Body of pancreas (tissue), 4 donors: ENCODE data around the gene TCTN2. TPM values are rescaled to one million over a fixed set of nuclear protein-coding genes. Genes with fewer than 3 reads are reported as not detected.

Experiments used
- ATAC-seq: fragments of 150-250 bp; one replicate; pipeline ENCODE4 v1.9.1; 2016
- DNase-seq, 4 donors: peaks; one replicate each; pipeline ENCODE4 v3.0.0-alpha.2; 2019
- H3K27ac ChIP-seq, 4 donors: fragments of 200-600 bp; sonication (generic); 1 replicate in 3 of 4; 2 replicates in 1 of 4; pipeline versions ENCODE4 v1.5.1 to v1.6.1; 2016 to 2019; ENCODE audit warnings: mild to moderate bottlenecking in 1 of 4, mixed read lengths in 1 of 4, moderate library complexity in 1 of 4
- H3K27me3 ChIP-seq, 2 donors: fragments of 200-600 bp; sonication (generic); one replicate each; pipeline ENCODE4 v1.6.0; 2016; ENCODE audit warnings: mild to moderate bottlenecking in 1 of 2
- H3K36me3 ChIP-seq, 2 donors: fragments of 200-600 bp; sonication (generic); replicated peaks in 1 of 2; 2 replicates each; pipeline ENCODE4 v1.5.1; 2016; ENCODE audit warnings: low read depth in 2 of 2; ENCODE audit not compliant: insufficient read depth in 1 of 2
- H3K4me1 ChIP-seq: fragments of 200-600 bp; sonication (generic); one replicate; pipeline ENCODE4 v1.6.0; 2016
- H3K4me3 ChIP-seq, 2 donors: fragments of 200-600 bp; sonication (generic); 1 replicate in 1 of 2; 2 replicates in 1 of 2; pipeline ENCODE4 v1.5.1; 2016 to 2019
- H3K9me3 ChIP-seq, 3 donors: fragments of 200-600 bp; sonication (generic); 1 replicate in 2 of 3; 2 replicates in 1 of 3; pipeline ENCODE4 v1.5.1; 2016
- POLR2A ChIP-seq, 3 donors: fragments of 450-650 bp; IDR thresholded peaks; one replicate each; pipeline ENCODE4 v1.6.1; 2016; ENCODE audit warnings: antibody characterized with exemption in 3 of 3, mild to moderate bottlenecking in 2 of 3
- WGBS, 2 donors: methylation state at CpG; one replicate each; pipeline ENCODE4 v1.1.5; 2017; 5-methylcytosine and 5-hydroxymethylcytosine counted together
- intact Hi-C: fragments of 100-400 bp; cut with DNase I; formaldehyde crosslinking; loops from one replicate; pipeline ENCODE4 v1.15.1; 2023
- total RNA-seq, 2 donors: library from RNA; depleted of rRNA; stranded (reverse); fragments of >200 nt; gene quantifications; one replicate each; pipeline ENCODE4 v1.1.0, GENCODE V29; 2016
- TF ChIP-seq, protein P1 (sequence below), 7 experiments: fragments of 450-650 bp in 4 of 7; fragments of 200-600 bp in 3 of 7; sonication (generic) in 3 of 7; IDR thresholded peaks; one replicate each; pipeline ENCODE4 v1.5.1; 2016 to 2019; ENCODE audit warnings: antibody characterized with exemption in 7 of 7

The TCTN2 gene
- total RNA-seq, 2 donors from 2014 or later, result 5.3 to 9.9 TPM

GRCh38 chr12:123731596-123731995 is 60.7 kb downstream of the TCTN2 start:
- DNase-seq, result no peak
- WGBS, 2 donors, result 76% methylated on average over 2 of the region's 2 CpGs

GRCh38 chr12:123732251-123732650 is 61.3 kb downstream of the TCTN2 start:
- Histone ChIP-seq H3K27me3 (no peaks in the 10 kb centered on the region), H3K9me3 (no peaks in the 10 kb centered on the region), H3K4me1 (no peaks in the 10 kb centered on the region), H3K36me3 (peaks cover 0 to 24% of the 10 kb centered on the region in 2 donors), H3K4me3 (no peak overlapping the region), H3K27ac (no peak overlapping the region)
- no peak for ATAC-seq
- intact Hi-C loops, result no loop called here
- WGBS, 2 donors, result 90 to 92% methylated on average over 12 of the region's 12 CpGs
- DNase-seq, result no peak
- no peak for TF ChIP-seq POLR2A (IDR thresholded peaks at IDR 0.05)
- TF ChIP-seq, protein P1, sequence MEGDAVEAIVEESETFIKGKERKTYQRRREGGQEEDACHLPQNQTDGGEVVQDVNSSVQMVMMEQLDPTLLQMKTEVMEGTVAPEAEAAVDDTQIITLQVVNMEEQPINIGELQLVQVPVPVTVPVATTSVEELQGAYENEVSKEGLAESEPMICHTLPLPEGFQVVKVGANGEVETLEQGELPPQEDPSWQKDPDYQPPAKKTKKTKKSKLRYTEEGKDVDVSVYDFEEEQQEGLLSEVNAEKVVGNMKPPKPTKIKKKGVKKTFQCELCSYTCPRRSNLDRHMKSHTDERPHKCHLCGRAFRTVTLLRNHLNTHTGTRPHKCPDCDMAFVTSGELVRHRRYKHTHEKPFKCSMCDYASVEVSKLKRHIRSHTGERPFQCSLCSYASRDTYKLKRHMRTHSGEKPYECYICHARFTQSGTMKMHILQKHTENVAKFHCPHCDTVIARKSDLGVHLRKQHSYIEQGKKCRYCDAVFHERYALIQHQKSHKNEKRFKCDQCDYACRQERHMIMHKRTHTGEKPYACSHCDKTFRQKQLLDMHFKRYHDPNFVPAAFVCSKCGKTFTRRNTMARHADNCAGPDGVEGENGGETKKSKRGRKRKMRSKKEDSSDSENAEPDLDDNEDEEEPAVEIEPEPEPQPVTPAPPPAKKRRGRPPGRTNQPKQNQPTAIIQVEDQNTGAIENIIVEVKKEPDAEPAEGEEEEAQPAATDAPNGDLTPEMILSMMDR (IDR thresholded peaks at IDR 0.05), result no peak

More at GRCh38 chr12:123731596-123731995, 60.7 kb downstream of the TCTN2 start:
- Histone ChIP-seq H3K9me3 (no peaks in the 10 kb centered on the region), H3K27me3 (no peaks in the 10 kb centered on the region), H3K36me3 (peaks cover 0 to 22% of the 10 kb centered on the region in 2 donors), H3K4me3 (no peak overlapping the region), H3K27ac (no peak overlapping the region), H3K4me1 (no peaks in the 10 kb centered on the region)
- intact Hi-C loops, result no loop called here
- no peak for TF ChIP-seq POLR2A (IDR thresholded peaks at IDR 0.05)
- TF ChIP-seq, protein P1 (IDR thresholded peaks at IDR 0.05), result no peak
- ATAC-seq, result no peak

DNA sequence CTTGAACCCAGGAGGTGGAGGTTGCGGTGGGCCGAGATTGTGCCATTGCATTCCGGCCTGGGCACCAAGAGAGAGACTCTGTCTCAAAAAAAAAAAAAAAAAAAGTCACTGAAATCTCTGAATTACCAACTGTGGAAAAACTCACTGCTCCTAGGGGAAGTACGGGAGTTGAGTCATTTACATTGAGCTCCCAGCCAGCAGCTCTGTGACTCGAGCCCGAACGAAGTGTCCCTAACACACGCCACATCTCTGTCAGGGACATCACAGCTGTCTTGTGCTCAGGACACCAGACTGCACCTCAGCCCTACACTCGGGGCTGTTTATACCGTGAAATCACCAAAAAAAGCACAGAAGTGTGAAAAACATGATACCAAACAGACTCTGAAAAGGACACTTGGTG is 62.3 kb downstream of the TCTN2 start:
- Histone ChIP-seq H3K27ac (no peak overlapping the region), H3K36me3 (peaks cover 0 to 28% of the 10 kb centered on the region in 2 donors), H3K27me3 (no peaks in the 10 kb centered on the region), H3K4me3 (no peak overlapping the region), H3K9me3 (no peaks in the 10 kb centered on the region), H3K4me1 (no peaks in the 10 kb centered on the region)
- WGBS, 2 donors, result 80 to 86% methylated on average over 10 of the region's 10 CpGs
- no peak for TF ChIP-seq POLR2A (IDR thresholded peaks at IDR 0.05)
- TF ChIP-seq, protein P1 (IDR thresholded peaks at IDR 0.05), result no peak
- DNase-seq (no peak), ATAC-seq (no peak)
- intact Hi-C loops, result no loop called here

GRCh38 chr12:123734268-123734667 is 63.4 kb downstream of the TCTN2 start:
- no peak for ATAC-seq
- intact Hi-C loops, result no loop called here
- Histone ChIP-seq H3K27me3 (no peaks in the 10 kb centered on the region), H3K4me1 (no peaks in the 10 kb centered on the region), H3K9me3 (no peaks in the 10 kb centered on the region), H3K4me3 (no peak overlapping the region), H3K27ac (no peak overlapping the region), H3K36me3 (peaks cover 0 to 36% of the 10 kb centered on the region in 2 donors)
- no peak for TF ChIP-seq POLR2A (IDR thresholded peaks at IDR 0.05)
- TF ChIP-seq, protein P1 (IDR thresholded peaks at IDR 0.05), result no peak
- DNase-seq, result no peak
- 83 to 91% methylated on average over 5 of the region's 5 CpGs for WGBS, 2 donors

DNA sequence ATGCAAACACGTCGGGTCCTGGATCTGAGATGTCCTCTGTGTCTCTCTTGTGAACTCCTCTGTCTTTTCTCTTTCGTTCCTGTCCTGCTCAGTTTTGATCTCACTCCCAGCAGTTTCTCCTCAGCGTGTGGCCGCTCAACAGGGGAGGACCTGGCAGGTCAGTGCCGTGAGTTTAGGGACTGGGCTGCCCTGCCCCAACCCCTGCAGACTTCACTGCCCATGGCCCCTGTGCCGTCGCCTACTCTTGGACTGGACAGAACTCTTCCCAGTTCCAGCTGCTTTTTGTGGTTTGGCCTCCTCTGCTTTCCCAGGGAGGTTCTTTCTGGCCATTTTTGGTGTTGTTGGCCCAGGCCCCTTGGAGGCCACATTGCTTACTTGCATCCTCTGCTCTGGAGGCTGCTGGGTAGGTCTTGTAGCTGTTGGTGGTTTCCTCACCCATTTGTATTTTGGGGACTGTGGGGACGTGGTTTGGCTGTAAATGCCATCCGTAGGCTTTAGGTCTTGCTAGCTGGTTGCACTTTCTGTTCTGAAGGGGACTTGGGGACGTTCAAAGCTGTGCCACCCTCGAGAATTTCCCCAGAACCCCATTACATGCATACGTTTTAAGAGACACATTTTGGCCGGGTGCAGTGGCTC is 71.1 kb downstream of the TCTN2 start:
- H3K9me3 ChIP-seq, result no peaks in the 10 kb centered on the region
- intact Hi-C loops, result no loop called here
- TF ChIP-seq, protein P1 (IDR thresholded peaks at IDR 0.05), result no peak
- TF ChIP-seq POLR2A (IDR thresholded peaks at IDR 0.05), result no peak
- peaks cover 0 to 31% of the 10 kb centered on the region in 2 donors for H3K36me3 ChIP-seq
- DNase-seq (no peak), ATAC-seq (no peak)
- H3K4me1 ChIP-seq, result no peaks in the 10 kb centered on the region
- 79 to 94% methylated on average over 14 of the region's 14 CpGs for WGBS, 2 donors
- no peak overlapping the region for H3K27ac ChIP-seq
- H3K27me3 ChIP-seq, result no peaks in the 10 kb centered on the region
- no peak overlapping the region for H3K4me3 ChIP-seq
